BJ (cell line): ENCODE results near the gene CD6. TPM values are rescaled to one million over a fixed set of nuclear protein-coding genes. Genes with fewer than 3 reads are reported as not detected.

ENCODE experiments used
- CTCF ChIA-PET: fragments of 350-600 bp; formaldehyde crosslinking; extraction: SDS; loops from one replicate; lab custom pipeline; 2021; ENCODE audit warnings: antibody characterized with exemption, inconsistent platforms; lab: Yijun Ruan, JAX
- POLR2A ChIA-PET: fragments of 300-600 bp; sonication (Branson Sonifier 250); formaldehyde crosslinking; extraction: SDS; loops from one replicate; lab custom pipeline; 2021; ENCODE audit warnings: antibody characterized with exemption; lab: Charles Lee
- DNase-seq: peaks from one replicate; pipeline ENCODE4 v3.0.0-alpha.2; 2011; ENCODE audit warnings: low read depth
- H3K27me3 ChIP-seq: 2 replicates; pipeline ENCODE4 v1.6.0; 2011; ENCODE audit warnings: low read length; ENCODE audit not compliant: control insufficient read depth, insufficient read depth
- H3K36me3 ChIP-seq: 2 replicates; pipeline ENCODE4 v1.5.1; 2011; ENCODE audit warnings: low read length; ENCODE audit not compliant: control insufficient read depth, insufficient read depth
- H3K4me3 ChIP-seq: 2 replicates; pipeline ENCODE4 v1.5.1; 2011; ENCODE audit warnings: low read depth, mild to moderate bottlenecking, control low read depth, low read length
- polyA plus RNA-seq: library from polyadenylated mRNA; depleted of rRNA; stranded (reverse); fragments of >200 nt; gene quantifications from 2 replicates; pipeline ENCODE4 v1.2.3, GENCODE V29; 2011
- TF ChIP-seq, protein P1 (sequence below): IDR thresholded peaks from 2 replicates; pipeline ENCODE4 v1.5.1; 2011; ENCODE audit warnings: low read depth, mild to moderate bottlenecking, control low read depth, inconsistent platforms, low read length, moderate library complexity; ENCODE audit not compliant: insufficient read depth

Gene CD6
- polyA plus RNA-seq, 1 experiment = not detected

DNA sequence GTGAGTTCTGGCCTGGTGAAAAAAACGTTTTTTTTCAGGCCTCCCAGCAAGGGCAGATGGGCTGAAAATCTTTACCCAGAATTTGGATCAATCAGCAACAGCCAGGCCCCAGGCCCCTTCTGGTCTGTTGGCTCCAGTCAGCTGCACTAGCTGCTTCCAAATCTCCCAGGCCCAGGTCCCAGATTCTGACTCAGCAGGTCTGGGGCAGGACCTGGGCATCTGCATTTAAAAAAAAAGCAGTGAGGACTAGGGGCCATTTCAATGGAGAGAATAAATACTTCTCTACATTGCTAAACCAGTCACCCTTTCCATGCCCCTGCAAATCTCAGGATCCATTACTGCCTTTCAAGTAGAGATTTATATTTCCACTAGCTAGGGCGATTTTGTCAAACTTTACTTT lies 23.8 kb upstream of the CD6 start:
- POLR2A ChIA-PET = no interaction called here

GRCh38 chr11:60948250-60948649 lies 23.2 kb upstream of the CD6 start:
- POLR2A ChIA-PET = no interaction called here
- no peak for DNase-seq

More for the DNA sequence above, 23.8 kb upstream of the CD6 start:
- Histone ChIP-seq H3K4me3 (no peak overlapping the region), H3K27me3 (peaks cover 1% of the 10 kb centered on the region; the same call in 1 of the 2 replicates), H3K36me3 (peaks cover 3% of the 10 kb centered on the region; the same call in 1 of the 2 replicates)
- CTCF ChIA-PET = interaction anchor here (0.8 to 1.9 kb wide), 3 partner anchors 24 to 117 kb away, joined by 3 to 5 read pairs (median 4); partner anchors contain the start of gene CD6
- DNase-seq = no peak
- TF ChIP-seq, protein P1, sequence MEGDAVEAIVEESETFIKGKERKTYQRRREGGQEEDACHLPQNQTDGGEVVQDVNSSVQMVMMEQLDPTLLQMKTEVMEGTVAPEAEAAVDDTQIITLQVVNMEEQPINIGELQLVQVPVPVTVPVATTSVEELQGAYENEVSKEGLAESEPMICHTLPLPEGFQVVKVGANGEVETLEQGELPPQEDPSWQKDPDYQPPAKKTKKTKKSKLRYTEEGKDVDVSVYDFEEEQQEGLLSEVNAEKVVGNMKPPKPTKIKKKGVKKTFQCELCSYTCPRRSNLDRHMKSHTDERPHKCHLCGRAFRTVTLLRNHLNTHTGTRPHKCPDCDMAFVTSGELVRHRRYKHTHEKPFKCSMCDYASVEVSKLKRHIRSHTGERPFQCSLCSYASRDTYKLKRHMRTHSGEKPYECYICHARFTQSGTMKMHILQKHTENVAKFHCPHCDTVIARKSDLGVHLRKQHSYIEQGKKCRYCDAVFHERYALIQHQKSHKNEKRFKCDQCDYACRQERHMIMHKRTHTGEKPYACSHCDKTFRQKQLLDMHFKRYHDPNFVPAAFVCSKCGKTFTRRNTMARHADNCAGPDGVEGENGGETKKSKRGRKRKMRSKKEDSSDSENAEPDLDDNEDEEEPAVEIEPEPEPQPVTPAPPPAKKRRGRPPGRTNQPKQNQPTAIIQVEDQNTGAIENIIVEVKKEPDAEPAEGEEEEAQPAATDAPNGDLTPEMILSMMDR = no peak

GRCh38 chr11:60950024-60950423 lies 21.5 kb upstream of the CD6 start:
- no peak for DNase-seq
- ChIA-PET CTCF (interaction anchor here (0.6 to 1.7 kb wide), 5 partner anchors 9 to 51 kb away, joined by 3 to 5 read pairs (median 3); no protein-coding TSS in a partner anchor), POLR2A (no interaction called here)
- Histone ChIP-seq H3K4me3 (no peak overlapping the region), H3K27me3 (peaks cover 1% of the 10 kb centered on the region; the same call in 1 of the 2 replicates), H3K36me3 (peaks cover 2% of the 10 kb centered on the region; the same call in 1 of the 2 replicates)
- TF ChIP-seq, protein P1 = no peak

More at GRCh38 chr11:60948250-60948649, 23.2 kb upstream of the CD6 start:
- CTCF ChIA-PET = interaction anchor here (0.8 to 1.9 kb wide), 3 partner anchors 23 to 117 kb away, joined by 3 to 5 read pairs (median 4); partner anchors contain the start of gene CD6
- Histone ChIP-seq H3K36me3 (peaks cover 3% of the 10 kb centered on the region; the same call in 1 of the 2 replicates), H3K4me3 (no peak overlapping the region), H3K27me3 (peaks cover 1% of the 10 kb centered on the region; the same call in 1 of the 2 replicates)
- TF ChIP-seq, protein P1 = no peak

DNA sequence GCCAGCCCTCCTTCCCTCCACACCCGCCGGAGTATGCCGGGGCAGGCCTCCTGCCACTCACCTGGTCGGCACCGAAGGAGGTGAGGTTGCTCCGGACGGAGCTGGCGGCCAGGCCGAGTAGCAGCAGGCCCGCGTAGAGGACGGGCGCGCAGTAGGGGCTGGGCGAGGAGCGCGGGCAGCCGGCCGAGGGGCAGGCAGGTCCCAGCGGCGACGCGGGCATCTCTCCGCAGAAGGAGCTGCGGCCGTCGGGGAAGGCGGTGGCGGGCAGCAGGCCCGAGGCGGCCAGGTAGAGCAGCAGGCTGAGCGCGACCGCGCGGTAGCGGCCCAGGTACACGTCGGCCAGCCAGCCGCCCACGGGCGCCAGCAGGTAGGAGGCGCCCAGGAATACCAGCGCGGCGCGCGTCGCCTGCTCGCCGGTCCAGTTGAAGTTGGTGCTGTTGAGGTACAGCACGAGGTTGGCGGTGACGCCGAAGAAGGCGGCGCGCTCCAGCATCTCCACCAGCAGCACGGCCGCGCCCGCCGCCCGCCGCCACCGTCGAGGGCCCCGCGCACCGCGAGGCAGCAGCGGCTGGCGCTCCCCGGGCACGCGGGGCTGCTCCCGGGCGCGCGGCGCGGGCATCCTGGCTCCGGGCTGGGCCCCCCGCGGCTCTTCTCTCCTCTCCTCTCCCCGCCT lies 20.4 kb upstream of the CD6 start:
- Histone ChIP-seq H3K27me3 (peaks cover 1% of the 10 kb centered on the region; the same call in 1 of the 2 replicates), H3K36me3 (no peaks in the 10 kb centered on the region), H3K4me3 (peak overlapping the region; percentile 45)
- DNase-seq = no peak
- TF ChIP-seq, protein P1 = no peak
- POLR2A ChIA-PET = no interaction called here
- CTCF ChIA-PET = interaction anchor here (1.7 kb wide), 1 partner anchor 10 kb away, joined by 5 read pairs; no protein-coding TSS in a partner anchor

DNA sequence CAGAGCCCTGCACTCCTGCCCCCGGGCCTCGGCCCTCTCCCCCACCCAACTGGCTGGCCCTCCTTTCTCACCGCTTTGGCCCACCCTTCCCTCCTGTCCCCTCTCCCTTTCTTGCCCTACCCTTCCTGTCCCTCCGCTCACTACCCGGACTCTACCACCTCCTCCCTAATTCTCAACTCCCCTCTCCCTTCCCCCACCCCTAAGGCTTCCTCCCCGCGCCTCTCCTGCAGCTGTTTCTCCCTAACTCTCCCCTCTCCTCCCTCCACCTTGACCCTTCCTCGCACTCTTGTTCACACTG lies 19.9 kb upstream of the CD6 start:
- no peaks in the 10 kb centered on the region for H3K36me3 ChIP-seq
- POLR2A ChIA-PET = no interaction called here
- H3K27me3 ChIP-seq = peaks cover 1% of the 10 kb centered on the region; the same call in 1 of the 2 replicates
- DNase-seq = no peak
- TF ChIP-seq, protein P1 = no peak
- CTCF ChIA-PET = no interaction called here
- H3K4me3 ChIP-seq = peak overlapping the region; percentile 45
